Neuronal stem cell (in vitro differentiated cells): ENCODE data around the gene HRH3.

Experiments
- DNase-seq: peaks from one replicate; pipeline ENCODE4 v3.0.0-alpha.2; 2013; ENCODE audit warnings: low spot score
- H2AFZ ChIP-seq: one replicate; pipeline ENCODE4 v1.6.1; 2013; ENCODE audit warnings: mild to moderate bottlenecking, low read length, inconsistent platforms
- H2AK5ac ChIP-seq: 2 replicates; pipeline ENCODE4 v1.6.1; 2013; ENCODE audit warnings: low read depth, mild to moderate bottlenecking, inconsistent platforms, low read length, moderate library complexity, mixed read lengths
- H2BK120ac ChIP-seq: 2 replicates; pipeline ENCODE4 v1.6.1; 2013; ENCODE audit warnings: low read depth, mild to moderate bottlenecking, inconsistent platforms, low read length, moderate library complexity, mixed read lengths
- H2BK12ac ChIP-seq: one replicate; pipeline ENCODE4 v1.6.1; 2013; ENCODE audit warnings: low read length, inconsistent platforms
- H2BK15ac ChIP-seq: 2 replicates; pipeline ENCODE4 v1.6.1; 2013; ENCODE audit warnings: mild to moderate bottlenecking, low read length, inconsistent platforms, mixed read lengths
- H2BK5ac ChIP-seq: one replicate; pipeline ENCODE4 v1.6.1; 2013; ENCODE audit warnings: inconsistent platforms, mild to moderate bottlenecking, low read length, moderate library complexity
- H3K14ac ChIP-seq: one replicate; pipeline ENCODE4 v1.6.1; 2013; ENCODE audit warnings: low read length, inconsistent platforms
- H3K18ac ChIP-seq: 2 replicates; pipeline ENCODE4 v1.6.1; 2013; ENCODE audit warnings: low read length, inconsistent platforms
- H3K23ac ChIP-seq: 2 replicates; pipeline ENCODE4 v1.6.1; 2013; ENCODE audit warnings: low read depth, mild to moderate bottlenecking, mixed read lengths, low read length, inconsistent platforms; ENCODE audit not compliant: poor library complexity
- H3K27ac ChIP-seq: replicated peaks from 3 replicates; pipeline ENCODE4 v1.5.1; 2013; ENCODE audit warnings: low read length, inconsistent platforms
- H3K27me3 ChIP-seq, 3 experiments: 2 replicates each; pipeline ENCODE4 v1.6.1; 2013; ENCODE audit warnings: low read length in 3 of 3, mild to moderate bottlenecking in 2 of 3, inconsistent platforms in 1 of 3, low read depth in 1 of 3, mixed read lengths in 1 of 3, moderate library complexity in 1 of 3; ENCODE audit not compliant: control insufficient read depth in 3 of 3, insufficient read depth in 3 of 3
- H3K36me3 ChIP-seq, 2 donors: replicated peaks in 1 of 2; 2 replicates each; pipeline ENCODE4 v1.6.1; 2013; ENCODE audit warnings: low read length in 2 of 2; ENCODE audit not compliant: control insufficient read depth in 2 of 2, insufficient read depth in 2 of 2
- H3K4ac ChIP-seq: 2 replicates; pipeline ENCODE4 v1.6.1; 2013; ENCODE audit warnings: inconsistent platforms, mild to moderate bottlenecking, low read length, moderate library complexity
- H3K4me1 ChIP-seq, 2 donors: 1 replicate in 1 of 2; 2 replicates in 1 of 2; pipeline ENCODE4 v1.6.1; 2013; ENCODE audit warnings: low read length in 2 of 2, low read depth in 1 of 2; ENCODE audit not compliant: control insufficient read depth in 2 of 2, insufficient read depth in 1 of 2
- H3K4me2 ChIP-seq: one replicate; pipeline ENCODE4 v1.6.1; 2013; ENCODE audit warnings: mild to moderate bottlenecking, low read length, inconsistent platforms; ENCODE audit not compliant: insufficient read depth, poor library complexity, severe bottlenecking
- H3K4me3 ChIP-seq, 2 donors: 2 replicates each; pipeline ENCODE4 v1.5.1; 2013; ENCODE audit warnings: low read length in 2 of 2, mild to moderate bottlenecking in 2 of 2, inconsistent platforms in 1 of 2, moderate library complexity in 1 of 2
- H3K79me1 ChIP-seq: one replicate; pipeline ENCODE4 v1.6.1; 2013; ENCODE audit warnings: low read depth, mild to moderate bottlenecking, inconsistent platforms, low read length, moderate library complexity
- H3K9ac ChIP-seq: one replicate; pipeline ENCODE4 v1.6.1; 2013; ENCODE audit warnings: mild to moderate bottlenecking, low read depth, low read length, inconsistent platforms; ENCODE audit not compliant: poor library complexity
- H3K9me3 ChIP-seq, 2 donors: replicated peaks in 1 of 2; 2 replicates each; pipeline versions ENCODE3 to v1.6.1; 2013; ENCODE audit warnings: low read length in 2 of 2, mild to moderate bottlenecking in 2 of 2, inconsistent platforms in 1 of 2, low read depth in 1 of 2, mixed read lengths in 1 of 2, moderate library complexity in 1 of 2; ENCODE audit not compliant: control insufficient read depth in 2 of 2, insufficient read depth in 1 of 2
- H4K8ac ChIP-seq: one replicate; pipeline ENCODE4 v1.6.1; 2013; ENCODE audit warnings: low read depth, mild to moderate bottlenecking, inconsistent platforms, low read length, moderate library complexity
- H4K91ac ChIP-seq: one replicate; pipeline ENCODE4 v1.6.1; 2013; ENCODE audit warnings: low read length, low read depth, mild to moderate bottlenecking, inconsistent platforms; ENCODE audit not compliant: poor library complexity
- WGBS, 2 donors: extraction: QIAGEN DNeasy Blood & Tissue Kit; methylation state at CpG; one replicate each; pipeline ENCODE4 v1.1.7; 2013; ENCODE audit warnings: missing lambda C conversion rate in 2 of 2, mixed read lengths in 1 of 2; ENCODE audit not compliant: insufficient read length in 2 of 2, insufficient replicate concordance in 1 of 2; ENCODE audit errors: extremely low coverage in 2 of 2; 5-methylcytosine and 5-hydroxymethylcytosine counted together

Gene HRH3

DNA sequence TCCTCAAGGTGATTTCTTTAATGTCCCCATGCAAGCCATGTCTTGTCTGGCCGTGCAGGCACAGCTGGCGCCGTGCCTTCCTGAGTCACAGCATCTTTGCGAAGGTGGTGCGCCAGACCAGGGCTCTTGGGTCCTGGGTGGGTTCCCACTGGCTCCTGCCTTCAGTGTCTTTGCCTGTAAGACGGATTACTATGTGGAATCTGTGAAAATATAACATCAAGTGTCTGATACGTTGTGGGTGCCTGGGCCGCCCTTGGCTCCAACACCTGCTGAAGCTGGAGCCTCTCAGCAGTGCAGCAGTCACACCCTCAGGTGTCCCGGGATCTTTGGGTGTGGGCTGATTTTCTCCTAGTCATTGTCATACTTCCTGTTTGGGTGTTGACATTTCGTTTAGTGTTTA lies 21.4 kb upstream of the HRH3 start:
- no peak overlapping the region for H2BK15ac ChIP-seq
- no peak overlapping the region for H2AK5ac ChIP-seq
- no peak overlapping the region for H3K18ac ChIP-seq
- no peaks in the 10 kb centered on the region for H3K9me3 ChIP-seq
- H3K23ac ChIP-seq, result no peak overlapping the region
- H3K27me3 ChIP-seq, result no peaks in the 10 kb centered on the region
- no peak overlapping the region for H2BK120ac ChIP-seq
- H3K4me1 ChIP-seq, result peaks cover 16 to 17% of the 10 kb centered on the region in 2 donors
- H4K91ac ChIP-seq, result no peak overlapping the region
- no peak overlapping the region for H3K4ac ChIP-seq
- WGBS, 2 donors, result no CpG with 5 or more reads among the region's 10 CpGs
- no peak overlapping the region for H2BK12ac ChIP-seq
- no peak overlapping the region for H3K4me3 ChIP-seq
- H3K14ac ChIP-seq, result no peak overlapping the region
- DNase-seq, result no peak
- no peak overlapping the region for H3K9ac ChIP-seq
- H3K36me3 ChIP-seq, result peaks cover 6 to 40% of the 10 kb centered on the region in 2 donors
- H3K27ac ChIP-seq, result no peak overlapping the region
- H2BK5ac ChIP-seq, result no peak overlapping the region
- no peak overlapping the region for H3K4me2 ChIP-seq
- H2AFZ ChIP-seq, result no peak overlapping the region
- H4K8ac ChIP-seq, result no peak overlapping the region
- H3K79me1 ChIP-seq, result peaks cover 32% of the 10 kb centered on the region

DNA sequence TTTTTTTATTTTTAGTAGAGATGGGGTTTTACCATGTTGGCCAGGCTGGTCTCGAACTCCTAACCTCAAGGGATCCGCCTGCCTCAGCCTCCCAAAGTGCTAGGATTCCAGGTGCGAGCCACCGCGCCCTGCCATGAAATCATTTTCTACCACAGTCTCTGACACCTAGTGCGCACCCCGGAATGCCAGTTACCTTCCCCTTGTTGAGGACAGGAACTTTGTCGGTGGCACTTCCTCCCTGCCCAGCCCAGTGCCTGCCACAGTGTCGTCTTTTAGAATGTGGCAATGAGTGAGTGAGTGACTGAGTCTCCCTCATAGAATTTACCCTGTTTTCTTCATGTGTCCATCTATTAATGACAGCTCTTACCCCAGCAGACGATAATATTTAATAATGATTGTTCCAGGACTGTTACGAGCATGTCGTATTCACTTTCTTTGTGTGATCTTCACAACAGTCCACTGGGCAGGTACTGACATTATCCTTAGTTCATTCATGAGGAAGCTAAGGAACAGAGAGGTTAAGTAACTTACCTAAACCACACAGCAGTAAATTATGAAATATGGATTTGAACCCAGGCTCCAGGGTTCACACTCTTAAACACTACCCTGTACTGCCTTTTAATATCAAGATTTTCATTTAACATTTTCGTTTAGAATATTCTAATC lies 20.1 kb upstream of the HRH3 start:
- H2BK5ac ChIP-seq, result no peak overlapping the region
- H2AK5ac ChIP-seq, result no peak overlapping the region
- H3K4me2 ChIP-seq, result no peak overlapping the region
- H4K91ac ChIP-seq, result no peak overlapping the region
- peaks cover 25% of the 10 kb centered on the region for H3K79me1 ChIP-seq
- no peak overlapping the region for H3K14ac ChIP-seq
- no peak overlapping the region for H4K8ac ChIP-seq
- no peaks in the 10 kb centered on the region for H3K9me3 ChIP-seq
- H2BK15ac ChIP-seq, result no peak overlapping the region
- H3K9ac ChIP-seq, result no peak overlapping the region
- peak overlapping the region in 1 of 2 donors; percentile 22 for H3K4me3 ChIP-seq
- no CpG with 5 or more reads among the region's 13 CpGs for WGBS, 2 donors
- H2AFZ ChIP-seq, result no peak overlapping the region
- no peak overlapping the region for H2BK12ac ChIP-seq
- H3K4me1 ChIP-seq, result peaks cover 29 to 30% of the 10 kb centered on the region in 2 donors
- H3K36me3 ChIP-seq, result peaks cover 6 to 36% of the 10 kb centered on the region in 2 donors
- no peak for DNase-seq
- H3K27me3 ChIP-seq, result no peaks in the 10 kb centered on the region
- no peak overlapping the region for H3K27ac ChIP-seq
- no peak overlapping the region for H3K18ac ChIP-seq
- no peak overlapping the region for H3K23ac ChIP-seq
- no peak overlapping the region for H3K4ac ChIP-seq
- no peak overlapping the region for H2BK120ac ChIP-seq

DNA sequence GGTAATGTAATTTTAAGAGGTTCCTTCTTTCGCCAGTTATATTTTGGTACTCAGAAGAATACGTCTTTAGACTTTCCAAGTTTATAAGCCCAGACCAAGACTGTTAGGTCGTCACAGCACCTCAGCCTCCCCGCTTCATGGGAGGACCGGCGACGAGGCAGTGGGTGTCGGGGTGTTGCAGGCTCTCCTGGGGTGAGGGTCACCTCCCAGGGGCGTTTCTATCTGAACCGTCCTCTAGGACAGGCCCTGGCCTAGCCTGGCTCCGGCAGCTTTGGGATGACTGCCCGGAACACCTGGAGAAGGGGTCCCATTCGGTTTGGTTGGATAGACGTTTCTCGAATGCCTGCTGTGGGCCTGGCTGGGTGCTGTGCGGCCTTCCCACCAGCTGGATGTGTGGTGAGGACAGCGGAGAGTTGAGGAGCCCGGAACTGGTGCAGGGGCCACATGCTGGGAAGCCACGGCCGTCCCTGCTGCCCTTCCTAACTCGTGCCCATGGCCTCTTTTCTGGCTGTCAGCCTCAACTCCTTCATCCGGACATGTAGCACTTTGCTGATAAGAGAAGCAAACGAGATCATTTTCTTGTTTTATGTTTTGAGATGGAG lies 19.3 kb upstream of the HRH3 start:
- Histone ChIP-seq H3K18ac (no peak overlapping the region), H2BK12ac (no peak overlapping the region), H3K4me2 (peak overlapping the region; percentile 63), H3K23ac (peak overlapping the region; percentile 16), H2AK5ac (no peak overlapping the region), H4K91ac (no peak overlapping the region), H3K36me3 (peaks cover 6 to 31% of the 10 kb centered on the region in 2 donors), H2BK5ac (peak overlapping the region; percentile 33), H3K4me3 (peak overlapping the region; percentile 41 to 94), H3K4me1 (peaks cover 33 to 37% of the 10 kb centered on the region in 2 donors), H3K27ac (no peak overlapping the region), H3K9ac (peak overlapping the region; percentile 80), H3K4ac (no peak overlapping the region), H3K27me3 (no peaks in the 10 kb centered on the region), H3K9me3 (no peaks in the 10 kb centered on the region), H2AFZ (no peak overlapping the region), H3K14ac (no peak overlapping the region), H3K79me1 (peaks cover 25% of the 10 kb centered on the region), H2BK120ac (no peak overlapping the region), H2BK15ac (no peak overlapping the region), H4K8ac (no peak overlapping the region)
- no peak for DNase-seq
- WGBS, 2 donors, result no CpG with 5 or more reads among the region's 23 CpGs

GRCh38 chr20:62238569-62239277 lies 18.6 kb upstream of the HRH3 start:
- no peak overlapping the region for H3K27ac ChIP-seq
- peaks cover 33 to 41% of the 10 kb centered on the region in 2 donors for H3K4me1 ChIP-seq
- H4K8ac ChIP-seq, result no peak overlapping the region
- no peak overlapping the region for H4K91ac ChIP-seq
- H2AFZ ChIP-seq, result peak overlapping the region; percentile 47
- H3K4me3 ChIP-seq, result peak overlapping the region; percentile 90 to 94
- peak overlapping the region; percentile 97 for H3K9ac ChIP-seq
- no peak overlapping the region for H2BK15ac ChIP-seq
- peak overlapping the region; percentile 45 for H2AK5ac ChIP-seq
- no peaks in the 10 kb centered on the region for H3K9me3 ChIP-seq
- no peak overlapping the region for H3K4ac ChIP-seq
- peaks cover 6 to 29% of the 10 kb centered on the region in 2 donors for H3K36me3 ChIP-seq
- no peak overlapping the region for H3K14ac ChIP-seq
- peaks cover 25% of the 10 kb centered on the region for H3K79me1 ChIP-seq
- peak overlapping the region; percentile 48 for H3K23ac ChIP-seq
- H2BK120ac ChIP-seq, result no peak overlapping the region
- peak overlapping the region; percentile 87 for H3K18ac ChIP-seq
- no peaks in the 10 kb centered on the region for H3K27me3 ChIP-seq
- no peak overlapping the region for H2BK12ac ChIP-seq
- peak overlapping the region; percentile 33 for H2BK5ac ChIP-seq
- WGBS, 2 donors, result no CpG with 5 or more reads among the region's 70 CpGs
- DNase-seq, result no peak
- peak overlapping the region; percentile 63 for H3K4me2 ChIP-seq
